Stimulated activated CD4-positive, alpha-beta T cell treated with anti-CD3 and anti-CD28 coated beads, Interleukin-4, amount 100 ng/mL, for 48 hours (primary cell): ENCODE data around the gene NFE2L3.
"Not testable (repeated sequence)": the region's sequence is repeated elsewhere in the genome, so short reads cannot be mapped to it uniquely, and the experiment has no call there.

Experiments
- DNase-seq, 2 donors: peaks; one replicate each; pipeline ENCODE4 v3.0.0-alpha.2; 2020; ENCODE audit warnings: low read depth in 2 of 2

NFE2L3 gene

GRCh38 chr7:26147646-26148306, 4.2 kb upstream of the NFE2L3 start:
- not testable (repeated sequence) for DNase-seq

- DNase-seq: not testable (repeated sequence)
Observed at GRCh38 chr7:26148307-26148700, 3.7 kb upstream of the NFE2L3 start.

- no peak for DNase-seq
Observed at GRCh38 chr7:26149391-26149977, 2.5 kb upstream of the NFE2L3 start.

GRCh38 chr7:26151096-26151495, 902 bp upstream of the NFE2L3 start:
- DNase-seq: no peak

GRCh38 chr7:26151650-26151952, 397 bp upstream of the NFE2L3 start:
- DNase-seq: no peak

- not testable (repeated sequence) for DNase-seq
Observed at GRCh38 chr7:26152782-26153240, 813 bp downstream of the NFE2L3 start.

- no peak for DNase-seq
Observed at GRCh38 chr7:26153241-26153822, 1.3 kb downstream of the NFE2L3 start.

GRCh38 chr7:26153823-26154783, 2.1 kb downstream of the NFE2L3 start:
- DNase-seq: no peak

GRCh38 chr7:26155531-26156375, 3.8 kb downstream of the NFE2L3 start:
- no peak for DNase-seq

- no peak for DNase-seq
Observed at GRCh38 chr7:26156451-26157420, 4.7 kb downstream of the NFE2L3 start.

- DNase-seq: no peak
Observed at GRCh38 chr7:26157520-26158105, 5.6 kb downstream of the NFE2L3 start.

GRCh38 chr7:26159243-26159642, 7.2 kb downstream of the NFE2L3 start:
- DNase-seq: no peak

- no peak for DNase-seq
Observed at GRCh38 chr7:26160896-26161295, 8.9 kb downstream of the NFE2L3 start.

GRCh38 chr7:26162431-26162830, 10.4 kb downstream of the NFE2L3 start:
- no peak for DNase-seq

- DNase-seq: not testable (repeated sequence)
Observed at GRCh38 chr7:26163804-26164203, 11.8 kb downstream of the NFE2L3 start.

GRCh38 chr7:26165950-26166683, 14.1 kb downstream of the NFE2L3 start:
- no peak for DNase-seq

- DNase-seq: no peak
Observed at GRCh38 chr7:26166684-26167266, 14.8 kb downstream of the NFE2L3 start.

- DNase-seq: no peak
Observed at GRCh38 chr7:26167303-26167934, 15.4 kb downstream of the NFE2L3 start.
